GM19193 (cell line): ENCODE measurements around the gene UQCRFS1.

Experiments
- POLR2A ChIP-seq: IDR thresholded peaks from 4 replicates; pipeline ENCODE4 v1.6.1; 2011; ENCODE audit not compliant: insufficient read depth, insufficient read length; ENCODE audit errors: extremely low read depth

UQCRFS1 gene

DNA sequence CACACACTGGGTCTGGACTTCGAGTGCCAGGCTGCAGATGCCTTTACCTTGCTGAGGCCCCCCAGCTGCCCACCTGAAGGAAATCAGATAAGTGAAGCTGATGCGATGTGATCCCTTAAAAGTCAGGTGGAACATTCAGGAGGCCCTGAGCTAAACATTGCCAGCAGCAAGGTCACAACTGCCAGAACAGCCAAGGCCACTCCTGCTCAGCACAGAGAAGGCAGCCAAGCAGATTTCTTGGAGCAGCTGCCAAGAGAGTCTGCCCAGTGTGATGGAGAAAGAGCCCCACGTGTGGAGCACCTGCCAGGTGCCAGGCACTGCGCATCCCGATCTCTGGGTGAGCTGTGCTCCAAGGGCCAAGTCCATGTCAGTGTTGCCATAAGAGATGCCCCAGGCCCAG lies 20.6 kb upstream of the UQCRFS1 start:
- no peak for TF ChIP-seq POLR2A

DNA sequence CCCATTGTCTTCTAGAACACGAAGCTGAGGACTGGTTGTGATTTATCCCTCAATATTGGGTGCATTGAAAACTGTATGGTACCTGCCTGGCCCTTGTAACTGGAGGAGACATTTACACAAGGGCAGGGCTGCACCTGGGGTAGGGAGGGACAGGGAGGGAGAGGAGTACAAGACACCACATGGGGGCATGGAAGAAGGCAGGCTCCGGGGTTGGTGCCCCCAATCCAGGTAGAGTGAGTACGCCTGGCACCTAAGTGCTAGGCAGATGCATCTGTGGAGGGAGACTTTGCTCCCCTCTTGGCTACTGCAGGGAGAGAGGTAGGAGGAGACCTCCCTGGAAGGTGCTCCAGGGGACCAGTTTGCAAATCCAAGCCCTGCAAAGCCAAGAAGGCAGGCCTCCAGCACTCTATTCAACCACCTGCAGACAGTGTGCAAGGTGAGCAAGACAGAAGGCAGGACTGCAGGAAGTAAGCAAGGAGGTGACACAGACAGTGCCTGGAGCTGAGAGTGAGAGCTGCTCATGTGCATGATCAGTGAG lies 19.4 kb upstream of the UQCRFS1 start:
- TF ChIP-seq POLR2A, result no peak

DNA sequence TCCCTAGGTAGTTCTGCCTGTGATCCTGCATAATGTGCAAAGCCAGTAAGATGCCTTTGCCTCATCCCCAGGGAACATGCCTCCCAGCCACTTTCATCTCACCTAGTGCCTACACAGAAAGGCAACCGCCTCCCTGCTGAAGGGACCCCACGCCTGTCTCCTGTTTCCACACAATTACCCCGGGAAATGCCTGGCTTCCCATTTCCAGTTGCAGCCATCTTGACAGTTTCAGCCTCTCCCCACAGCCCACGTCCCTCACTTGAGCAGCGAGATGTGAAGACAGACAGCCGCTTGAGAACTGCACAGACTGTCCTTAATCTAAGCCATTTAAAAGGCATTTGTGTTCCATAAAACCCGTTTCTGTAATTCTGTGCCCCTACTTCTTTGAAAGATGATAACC lies 4.7 kb upstream of the UQCRFS1 start:
- no peak for TF ChIP-seq POLR2A

DNA sequence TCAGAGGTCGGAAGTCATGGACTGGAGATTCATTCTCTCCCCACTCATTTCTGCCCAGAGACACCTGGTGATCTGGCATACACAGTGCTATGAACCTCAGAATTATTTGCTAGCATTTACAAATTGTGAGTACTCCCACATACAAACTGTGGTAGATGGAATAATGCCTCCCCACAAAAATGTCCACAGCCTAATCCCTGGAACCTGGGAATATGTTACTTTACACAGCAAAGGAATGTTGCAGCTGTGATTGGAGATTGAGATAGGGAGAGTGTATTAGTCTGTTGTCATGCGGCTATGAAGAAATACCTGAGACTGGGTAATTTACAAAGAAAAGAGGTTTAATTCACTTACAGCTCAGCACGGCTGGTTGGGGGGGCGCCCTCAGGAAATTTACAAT lies 3.1 kb upstream of the UQCRFS1 start:
- TF ChIP-seq POLR2A, result no peak

DNA sequence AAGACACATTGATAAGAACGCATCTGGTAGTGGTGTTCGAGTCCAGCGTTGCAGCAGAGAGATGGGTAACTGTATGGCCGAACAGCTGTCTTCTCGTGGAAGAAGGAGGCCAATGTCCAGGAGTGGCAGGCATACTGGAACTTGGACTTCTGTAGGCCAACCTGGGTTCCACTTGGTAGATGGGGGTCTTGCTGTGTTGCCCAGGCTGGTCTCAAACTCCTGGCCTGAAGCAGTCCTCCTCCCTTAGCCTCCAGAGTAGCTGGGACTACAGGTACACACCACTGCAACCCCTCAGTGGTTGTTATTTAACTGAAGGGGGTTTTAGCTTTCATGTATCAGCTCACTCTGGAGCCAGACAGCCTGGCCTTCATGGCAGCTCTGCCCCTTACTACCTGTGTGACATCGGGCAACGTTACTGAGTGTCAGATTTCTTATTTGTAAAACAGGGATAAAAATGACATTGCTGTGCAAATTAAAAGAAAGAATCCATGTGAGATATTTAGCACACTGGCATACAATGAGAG lies 2.4 kb upstream of the UQCRFS1 start:
- TF ChIP-seq POLR2A, result no peak

DNA sequence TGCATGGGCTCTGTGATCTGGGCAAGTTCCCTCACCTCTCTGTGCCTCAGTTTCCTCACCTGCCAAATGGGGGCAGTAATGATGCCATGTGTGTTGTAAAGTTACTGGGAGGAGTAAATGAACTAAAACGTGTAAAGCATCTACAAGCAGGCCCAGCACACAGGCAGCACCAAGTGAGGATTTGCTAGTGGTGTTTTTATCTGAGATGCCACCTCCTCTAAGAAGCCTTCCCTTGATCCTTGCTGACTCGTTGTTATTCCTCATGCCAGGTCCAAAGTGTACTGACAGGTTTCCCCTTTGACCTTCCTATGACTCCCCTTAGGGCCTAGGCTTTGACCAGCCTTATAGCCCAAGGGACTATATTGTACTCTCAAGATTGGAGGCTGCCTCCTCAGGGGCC lies 1.5 kb upstream of the UQCRFS1 start:
- no peak for TF ChIP-seq POLR2A

DNA sequence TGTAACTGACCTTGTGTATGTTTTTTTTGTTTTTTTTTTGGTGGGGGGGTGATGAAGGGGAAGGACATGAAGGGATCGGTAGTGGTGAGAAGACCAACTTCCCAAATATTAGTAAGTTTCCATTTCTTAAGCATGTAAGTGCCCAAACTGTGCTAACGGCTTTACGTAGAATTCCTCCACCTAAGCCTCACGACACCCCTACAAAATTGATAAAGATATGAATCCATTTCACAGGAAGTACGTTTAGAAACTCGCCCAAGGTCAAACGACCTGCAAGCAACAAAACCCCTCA lies 649 bp downstream of the UQCRFS1 start:
- no peak for TF ChIP-seq POLR2A

DNA sequence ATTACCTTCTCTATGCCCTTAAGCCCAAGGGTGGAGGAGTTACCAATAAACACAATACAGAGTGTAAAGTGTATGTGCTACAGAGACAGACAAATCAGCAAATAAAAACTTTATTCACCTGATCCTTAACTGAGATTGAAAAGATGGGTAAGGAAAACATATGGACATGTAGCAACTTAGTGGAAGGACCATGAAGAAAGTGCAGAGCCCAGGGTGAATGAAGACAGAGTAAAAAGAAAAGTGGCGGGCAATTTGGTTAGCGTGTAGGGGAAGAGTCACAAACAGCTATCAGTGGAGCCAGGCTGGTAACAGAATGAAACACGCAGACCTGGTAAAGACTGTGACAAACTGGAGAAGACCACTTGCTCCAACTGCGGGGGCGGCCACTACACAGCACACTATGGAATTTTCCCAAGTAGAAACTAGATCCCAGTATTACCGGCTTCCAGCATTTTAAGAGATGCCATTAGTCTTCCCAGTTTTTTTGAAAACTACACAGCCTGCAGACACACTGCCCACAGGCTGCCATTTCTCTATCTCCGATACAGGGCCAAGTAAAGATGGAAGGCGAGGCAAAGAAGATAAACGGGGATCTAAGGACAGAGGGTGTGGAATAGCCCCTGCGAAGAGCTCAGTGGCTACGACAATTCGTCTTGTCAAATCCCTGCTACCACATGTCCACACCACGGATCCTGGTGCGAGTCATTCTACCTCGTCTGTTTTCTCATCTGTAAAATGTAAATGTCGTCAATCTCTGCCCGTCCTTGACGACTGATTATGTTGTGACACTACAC lies 1.2 kb downstream of the UQCRFS1 start:
- TF ChIP-seq POLR2A, result no peak

DNA sequence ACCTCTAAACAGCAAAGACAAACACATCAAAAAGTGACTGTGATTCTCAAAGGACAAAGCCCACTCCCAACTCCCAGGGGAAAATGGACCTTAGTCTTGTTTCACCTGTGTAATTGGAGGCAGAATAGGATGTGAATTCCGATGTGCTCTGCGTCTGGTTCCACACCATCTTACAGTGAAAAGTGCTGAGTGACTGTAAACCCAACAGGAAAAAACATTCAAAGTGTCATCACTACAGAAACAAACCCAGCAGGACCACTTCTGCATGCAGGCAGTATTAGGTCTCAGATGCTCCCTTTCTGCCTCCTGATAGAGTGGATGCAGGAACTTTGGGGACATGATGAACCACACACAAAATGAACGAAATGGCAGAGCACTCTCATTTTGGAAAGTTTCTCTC lies 6.5 kb downstream of the UQCRFS1 start:
- TF ChIP-seq POLR2A, result no peak

DNA sequence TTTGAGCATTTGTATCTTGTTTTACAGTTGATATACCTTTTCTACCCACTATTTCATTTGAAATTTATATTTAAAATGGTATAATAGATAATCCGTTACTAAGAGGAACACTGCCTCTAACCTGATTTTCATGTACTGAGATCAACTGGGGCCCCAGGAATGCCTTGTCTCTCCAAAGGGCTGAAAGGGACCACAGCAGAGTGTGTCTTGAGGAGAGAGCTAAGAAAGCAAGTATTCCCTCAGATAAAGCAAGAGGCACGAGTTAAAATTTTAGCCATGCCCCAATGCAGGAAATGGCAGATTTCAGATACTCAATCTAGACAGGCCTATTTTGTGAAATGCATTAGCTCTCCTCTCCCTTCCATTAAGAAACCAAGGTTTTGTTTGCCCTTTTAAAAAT lies 10.7 kb downstream of the UQCRFS1 start:
- no peak for TF ChIP-seq POLR2A

DNA sequence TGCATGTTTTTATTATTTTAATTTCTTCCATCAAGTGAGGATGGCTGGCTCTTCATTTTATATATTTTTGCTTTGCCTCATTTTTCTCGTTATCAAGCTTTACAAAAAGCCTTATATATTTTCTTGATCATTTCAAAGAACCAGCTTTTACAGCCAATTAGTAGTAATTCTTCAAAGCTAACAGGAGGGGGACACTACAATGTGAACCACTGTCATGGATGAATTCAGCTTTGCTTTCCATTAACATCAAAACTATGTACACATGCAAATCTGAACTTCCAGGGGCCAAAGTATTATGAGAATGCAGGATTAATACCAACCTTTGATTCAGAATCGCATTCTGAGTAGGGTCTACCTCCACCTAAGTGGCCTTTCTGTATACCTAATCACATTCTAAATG lies 11.1 kb downstream of the UQCRFS1 start:
- no peak for TF ChIP-seq POLR2A

DNA sequence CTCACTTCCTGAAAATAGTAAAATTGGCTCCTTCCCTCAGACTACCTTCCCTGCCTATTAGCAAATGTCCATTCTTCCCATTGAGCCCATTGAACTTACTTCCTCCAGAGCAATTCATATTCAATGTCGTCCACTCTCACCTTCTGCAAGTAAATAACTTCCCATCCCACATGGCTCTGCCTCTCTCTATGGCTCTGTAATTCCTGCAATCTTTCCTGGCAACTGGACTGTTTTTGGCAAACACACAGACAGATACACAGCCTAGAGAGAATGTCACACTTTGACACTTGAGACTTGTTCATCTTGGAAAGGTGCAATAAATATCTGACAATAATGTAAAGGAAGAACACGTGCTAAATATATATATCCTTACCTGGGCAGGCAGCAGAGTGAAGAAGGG lies 18.3 kb downstream of the UQCRFS1 start:
- no peak for TF ChIP-seq POLR2A

DNA sequence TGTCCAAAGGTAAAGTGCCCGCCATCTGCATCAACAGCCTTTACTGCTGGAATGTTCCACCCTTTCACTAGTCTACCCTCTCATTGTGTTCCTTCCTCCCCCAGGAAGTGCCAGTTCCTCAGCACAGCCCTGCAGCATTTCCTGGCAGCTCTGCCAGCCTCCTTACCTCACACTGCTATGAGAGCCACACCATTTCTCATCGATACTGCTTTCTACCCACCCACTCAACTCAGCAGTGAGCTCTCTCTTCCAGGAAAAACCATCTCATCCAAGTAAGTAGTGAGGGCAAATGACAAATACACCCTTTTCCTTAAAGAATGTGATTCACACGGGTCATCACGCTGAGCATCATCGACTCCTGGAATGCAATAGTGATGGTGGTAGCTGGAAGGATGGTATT lies 19.8 kb downstream of the UQCRFS1 start:
- no peak for TF ChIP-seq POLR2A

DNA sequence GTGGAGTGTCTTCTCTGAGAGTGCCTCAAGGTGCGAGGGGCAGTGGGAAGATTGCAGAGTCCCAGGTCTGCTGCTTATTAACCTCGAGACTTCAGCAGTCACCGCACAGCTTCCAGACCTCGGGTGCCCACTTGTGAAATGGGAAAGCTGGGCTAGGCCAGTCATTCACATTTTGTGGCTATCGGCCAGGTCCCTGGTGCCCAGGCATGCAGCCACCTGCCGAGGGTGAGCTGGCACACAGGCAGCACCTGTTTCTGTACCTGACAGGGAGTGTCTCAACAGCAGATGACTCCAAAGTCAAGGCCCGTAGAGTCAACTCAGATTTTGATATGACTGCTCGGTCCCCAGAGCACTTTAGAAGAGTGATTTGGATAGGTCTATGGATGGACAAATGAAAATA lies 21.9 kb downstream of the UQCRFS1 start:
- TF ChIP-seq POLR2A, result no peak

DNA sequence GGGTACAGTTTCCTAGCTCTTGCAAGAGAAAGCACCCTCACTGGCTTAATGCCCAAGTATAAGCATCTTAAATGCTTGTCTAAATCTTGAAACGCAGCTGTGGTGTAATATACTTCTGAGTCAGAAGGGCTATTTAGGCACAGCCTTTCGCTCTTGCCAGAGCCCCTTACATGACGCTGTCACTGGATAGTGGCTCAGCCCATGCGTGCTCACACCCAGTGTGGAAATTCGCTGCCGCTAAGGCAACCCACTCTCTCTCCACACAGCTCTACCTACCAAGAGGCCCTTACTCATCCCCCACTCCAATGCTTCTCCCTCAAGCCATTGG lies 24.0 kb downstream of the UQCRFS1 start:
- TF ChIP-seq POLR2A, result no peak

DNA sequence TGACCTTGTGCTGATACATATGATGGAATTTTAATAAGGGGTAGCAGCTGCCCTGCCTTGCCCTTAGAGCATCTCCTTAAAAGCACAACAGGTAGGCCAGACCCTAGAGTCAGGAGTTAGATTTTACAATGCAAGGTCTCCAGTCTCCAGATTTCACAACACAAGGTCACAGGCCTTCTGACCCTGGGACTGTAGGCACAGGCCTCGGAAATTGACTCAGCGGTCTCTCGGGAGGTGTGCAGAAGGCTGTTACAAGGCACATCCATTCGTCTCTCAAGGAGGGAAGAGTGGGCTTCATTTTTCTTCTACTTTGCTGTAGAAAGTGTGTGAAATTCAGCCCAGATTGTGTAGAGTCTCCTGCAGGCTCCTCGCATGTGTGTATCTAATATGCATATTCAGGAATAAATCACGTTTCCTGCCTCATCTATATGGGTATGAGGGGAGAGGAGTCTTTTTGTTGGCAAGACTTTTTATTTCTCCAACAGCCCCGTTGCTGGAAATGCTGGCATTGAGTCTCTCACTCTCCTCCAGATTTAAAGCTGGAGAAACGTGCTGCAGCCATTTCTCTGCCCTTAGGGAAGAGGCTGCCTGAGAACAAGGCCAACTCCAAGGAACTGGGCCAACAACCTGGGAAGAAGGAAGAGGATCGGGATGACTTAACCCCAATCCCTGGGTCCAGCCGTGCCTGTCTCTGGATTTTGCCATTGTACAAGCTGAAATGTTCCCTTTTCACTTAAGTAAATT lies 24.5 kb downstream of the UQCRFS1 start:
- no peak for TF ChIP-seq POLR2A

DNA sequence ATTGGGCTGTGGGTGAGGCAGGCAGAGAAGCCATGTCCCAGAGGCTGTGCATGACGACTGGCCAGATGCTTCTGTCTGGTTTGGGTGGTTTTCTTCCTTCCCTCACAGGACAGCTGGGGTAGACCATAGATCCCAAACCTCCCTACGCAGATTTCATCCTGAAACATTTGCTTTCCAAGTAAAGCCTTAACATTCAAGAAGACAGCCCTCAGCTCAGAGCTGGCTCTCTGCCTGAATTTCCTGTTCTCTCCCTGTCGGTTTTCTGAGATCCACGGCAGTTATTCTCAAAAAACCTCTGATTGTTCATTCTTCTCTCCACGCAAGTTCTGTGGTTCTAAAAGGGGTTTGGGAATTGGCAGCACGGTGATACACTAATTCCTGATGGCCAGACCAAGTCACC lies 25.3 kb downstream of the UQCRFS1 start:
- no peak for TF ChIP-seq POLR2A

DNA sequence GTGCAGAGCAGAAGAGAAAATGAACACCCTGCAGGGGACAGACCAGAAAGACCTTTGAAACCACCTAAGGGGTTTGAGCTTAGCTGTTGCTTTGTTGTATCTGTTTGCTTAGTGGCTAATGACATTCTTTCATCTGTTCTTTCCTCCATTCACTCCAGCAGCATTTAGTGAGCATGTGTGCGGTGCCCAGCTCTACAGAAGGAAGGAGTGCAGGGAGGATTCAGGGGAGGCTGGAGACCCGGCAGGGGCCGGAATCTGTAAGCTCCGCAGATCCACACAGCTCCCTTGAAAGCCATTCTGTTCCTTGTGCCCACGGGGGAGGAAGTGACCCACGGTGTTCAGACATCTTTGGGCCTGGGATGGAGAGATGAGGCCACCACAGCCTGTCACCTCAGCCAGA lies 27.5 kb downstream of the UQCRFS1 start:
- TF ChIP-seq POLR2A, result no peak
